HG02759 (cell line): ENCODE data around the gene MMEL1.

ENCODE experiments used
- ATAC-seq: cut with Tn5 transposase; IDR thresholded peaks from one replicate; pipeline ENCODE4 v1.9.1; 2021; ENCODE audit warnings: mild to moderate bottlenecking, moderate library complexity; ENCODE audit not compliant: unreplicated experiment

MMEL1 gene

GRCh38 chr1:2605509-2606395, 27.1 kb downstream of the MMEL1 start:
- ATAC-seq: no peak

GRCh38 chr1:2604844-2605508, 27.8 kb downstream of the MMEL1 start:
- ATAC-seq: no peak

- no peak for ATAC-seq
Measured at GRCh38 chr1:2604156-2604843, 28.5 kb downstream of the MMEL1 start.

- ATAC-seq: no peak
Measured at GRCh38 chr1:2603521-2604155, 29.2 kb downstream of the MMEL1 start.

GRCh38 chr1:2602866-2603520, 29.8 kb downstream of the MMEL1 start:
- ATAC-seq: no peak

GRCh38 chr1:2602311-2602835, 30.4 kb downstream of the MMEL1 start:
- ATAC-seq: no peak

GRCh38 chr1:2601721-2602303, 31.0 kb downstream of the MMEL1 start:
- ATAC-seq: no peak

GRCh38 chr1:2598329-2598931, 34.4 kb downstream of the MMEL1 start:
- no peak for ATAC-seq

- no peak for ATAC-seq
Measured at GRCh38 chr1:2597441-2598328, 35.1 kb downstream of the MMEL1 start.

- ATAC-seq: no peak
Measured at GRCh38 chr1:2596530-2597333, 36.1 kb downstream of the MMEL1 start.

GRCh38 chr1:2595812-2596529, 36.8 kb downstream of the MMEL1 start:
- ATAC-seq: no peak

GRCh38 chr1:2595261-2595811, 37.5 kb downstream of the MMEL1 start:
- no peak for ATAC-seq

GRCh38 chr1:2594641-2595131, 38.1 kb downstream of the MMEL1 start:
- ATAC-seq: no peak

GRCh38 chr1:2594001-2594640, 38.7 kb downstream of the MMEL1 start:
- no peak for ATAC-seq

- ATAC-seq: no peak
Measured at GRCh38 chr1:2593251-2593878, 39.5 kb downstream of the MMEL1 start.

- ATAC-seq: no peak
Measured at GRCh38 chr1:2592672-2593071, 40.1 kb downstream of the MMEL1 start.
